IPS-11a (cell line): ENCODE results near the gene ISG20.
A peak's percentile ranks its signal among the peaks of the same experiment; 100 is the strongest.
"Not testable (repeated sequence)": the region's sequence is repeated elsewhere in the genome, so short reads cannot be mapped to it uniquely, and the experiment has no call there.

ENCODE experiments used
- H3K4me3 ChIP-seq: one replicate; pipeline ENCODE4 v1.5.1; 2013; ENCODE audit warnings: low read depth, low read length, control low read depth

The ISG20 gene

DNA sequence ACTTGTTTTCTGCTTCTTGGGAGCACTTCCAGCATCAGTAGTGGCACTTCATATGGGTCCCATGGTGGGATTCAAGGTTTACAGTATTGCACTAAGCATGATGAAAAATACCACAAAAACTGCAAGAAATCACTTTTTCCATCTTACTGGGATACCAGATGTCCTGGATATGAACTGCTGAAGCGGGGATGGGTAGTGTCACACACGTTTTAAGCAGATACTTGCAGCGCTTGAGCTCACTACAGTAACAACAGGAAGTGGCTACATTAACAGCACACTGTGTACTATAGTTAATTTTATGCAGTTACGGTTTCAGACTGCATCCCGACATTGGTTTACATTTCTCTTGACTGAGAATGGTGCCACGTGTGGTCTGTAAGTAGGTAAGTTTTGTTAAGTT is 3.5 kb upstream of the ISG20 start:
- H3K4me3 ChIP-seq, result no peak overlapping the region

DNA sequence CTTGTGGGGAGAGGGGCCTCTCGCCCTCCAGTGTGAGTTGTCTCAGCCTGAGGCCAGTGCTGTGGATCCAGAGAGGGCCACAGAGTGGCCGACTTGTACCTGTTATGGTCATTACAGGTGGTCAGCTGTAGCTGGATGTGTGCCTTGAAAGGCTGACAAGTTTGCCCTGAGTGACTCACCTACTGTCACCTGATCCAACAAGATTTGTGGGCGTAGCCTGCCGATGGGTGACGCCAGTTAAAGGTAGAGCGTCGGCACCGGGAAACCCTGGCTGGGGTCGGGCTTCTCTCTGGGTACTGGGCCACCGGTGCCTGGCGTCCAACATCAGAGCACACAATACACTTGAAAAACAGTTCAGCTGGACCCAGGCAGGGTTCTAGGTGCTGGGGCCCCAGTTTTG is 2.8 kb upstream of the ISG20 start:
- H3K4me3 ChIP-seq, result no peak overlapping the region

DNA sequence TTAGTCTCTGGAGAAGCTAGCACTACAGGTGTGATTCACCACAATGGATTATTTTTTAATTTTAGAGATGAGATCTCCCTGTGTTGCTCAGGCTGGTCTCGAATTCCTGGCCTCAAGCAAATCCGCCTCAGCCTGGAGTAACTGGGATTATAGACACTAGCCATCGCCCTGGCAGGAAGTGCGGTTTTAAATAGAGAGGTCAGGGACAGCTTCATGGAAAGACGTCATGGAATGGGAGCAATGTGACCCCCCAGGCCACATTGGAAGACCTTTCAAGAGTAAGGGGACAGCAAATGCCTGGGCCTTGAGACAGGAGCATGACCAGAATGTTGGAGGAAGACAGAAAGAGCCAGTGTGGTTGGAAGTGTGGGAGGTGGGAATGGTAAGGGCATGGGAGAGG is 2.2 kb upstream of the ISG20 start:
- H3K4me3 ChIP-seq, result no peak overlapping the region

DNA sequence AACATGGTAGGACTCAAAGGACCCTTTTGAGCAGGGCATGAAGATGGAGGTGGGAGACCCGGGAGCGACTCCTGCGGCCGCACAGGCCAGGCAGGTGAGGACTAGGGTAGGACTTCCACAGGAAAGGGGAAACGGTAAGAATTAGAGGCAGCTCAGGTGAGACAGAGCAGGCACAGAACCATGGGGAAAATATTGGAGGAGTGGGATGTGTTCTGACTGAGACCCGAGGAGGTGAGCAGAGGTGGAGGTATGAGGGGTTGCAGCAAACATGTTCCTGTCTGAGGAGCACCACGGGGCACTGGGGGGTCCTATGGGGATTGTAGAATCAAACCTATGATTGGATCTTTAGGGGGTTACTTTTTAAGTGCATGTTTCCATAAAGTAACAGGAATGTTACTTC is 1.4 kb upstream of the ISG20 start:
- no peak overlapping the region for H3K4me3 ChIP-seq

DNA sequence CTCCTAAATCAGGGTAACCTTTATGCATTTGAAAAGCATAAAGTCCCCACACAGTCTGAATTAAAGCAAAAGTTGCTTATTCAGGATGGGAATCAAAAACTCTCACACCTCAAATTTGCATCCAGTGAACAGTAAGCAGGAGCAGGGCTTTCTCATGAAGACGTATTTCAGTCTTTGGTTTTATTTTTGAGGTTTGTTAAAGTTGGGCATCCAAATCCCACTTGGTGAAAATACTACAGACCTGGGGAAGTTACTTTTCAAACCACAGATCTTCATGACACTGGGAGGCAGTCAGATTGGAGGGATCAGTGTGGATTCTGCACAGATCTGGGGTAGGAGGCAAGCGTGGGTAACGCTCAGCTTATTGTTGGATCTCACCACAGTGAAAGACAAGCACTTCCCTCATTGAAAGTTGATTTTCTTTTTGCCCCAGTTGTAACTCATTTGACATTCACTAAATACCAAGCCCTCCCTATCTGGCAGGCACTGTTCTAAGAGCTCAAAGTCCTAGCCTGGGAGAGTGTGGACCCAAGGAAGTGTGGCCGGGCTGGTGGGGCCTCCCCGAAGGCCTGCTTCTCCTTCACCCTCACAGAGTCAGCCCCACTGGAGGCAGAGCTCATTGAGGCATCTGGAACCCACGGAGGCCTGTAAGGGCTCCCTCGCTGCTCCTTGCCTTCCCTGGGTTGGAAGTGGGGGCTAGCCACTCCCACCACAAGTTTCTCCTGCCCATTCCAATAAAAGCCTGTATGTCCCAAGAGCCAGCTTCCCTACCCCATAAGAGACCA is 783 bp upstream of the ISG20 start:
- H3K4me3 ChIP-seq, result peak overlapping the region; percentile 6

DNA sequence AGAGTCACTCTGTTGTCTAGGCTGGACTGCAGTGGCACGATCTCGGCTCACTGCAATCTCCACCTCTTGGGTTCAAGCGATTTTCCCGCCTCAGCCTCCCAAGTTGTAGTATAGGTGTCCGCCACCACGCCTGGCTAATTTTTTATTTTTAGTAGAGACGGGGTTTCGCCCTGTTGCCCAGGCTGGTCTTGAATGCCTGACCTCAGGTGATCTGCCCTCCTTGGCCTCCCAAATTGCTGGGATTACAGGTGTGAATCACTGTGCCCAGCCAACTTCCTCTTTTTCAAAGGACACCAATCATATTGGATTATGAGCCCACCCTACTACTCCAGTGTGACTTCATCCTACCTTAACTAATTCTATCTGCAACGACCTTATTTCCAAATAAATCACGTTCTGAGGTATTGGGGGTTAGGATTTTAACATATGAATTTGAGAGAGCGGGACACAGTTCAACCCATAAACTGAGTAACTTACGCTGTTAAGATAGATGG is 3.2 kb downstream of the ISG20 start:
- no peak overlapping the region for H3K4me3 ChIP-seq

DNA sequence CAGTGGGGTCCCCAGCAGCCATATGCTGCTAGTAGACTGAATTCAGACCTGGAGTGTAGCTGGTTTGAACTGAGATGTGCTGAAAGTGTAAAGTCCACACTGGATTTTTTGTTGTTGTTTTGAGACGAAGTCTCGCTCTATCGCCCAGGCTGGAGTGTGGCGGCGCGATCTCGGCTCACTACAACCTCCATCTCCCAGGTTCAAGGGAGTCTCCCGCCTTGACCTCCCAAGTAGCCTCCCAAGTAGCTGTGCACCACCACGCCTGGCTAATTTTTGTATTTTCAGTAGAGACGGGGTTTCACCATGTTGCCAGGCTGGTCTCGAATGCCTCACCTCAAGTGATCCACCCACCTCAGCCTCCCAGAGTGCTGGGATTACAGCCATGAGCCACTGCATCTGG is 3.7 kb downstream of the ISG20 start:
- not testable (repeated sequence) for H3K4me3 ChIP-seq

DNA sequence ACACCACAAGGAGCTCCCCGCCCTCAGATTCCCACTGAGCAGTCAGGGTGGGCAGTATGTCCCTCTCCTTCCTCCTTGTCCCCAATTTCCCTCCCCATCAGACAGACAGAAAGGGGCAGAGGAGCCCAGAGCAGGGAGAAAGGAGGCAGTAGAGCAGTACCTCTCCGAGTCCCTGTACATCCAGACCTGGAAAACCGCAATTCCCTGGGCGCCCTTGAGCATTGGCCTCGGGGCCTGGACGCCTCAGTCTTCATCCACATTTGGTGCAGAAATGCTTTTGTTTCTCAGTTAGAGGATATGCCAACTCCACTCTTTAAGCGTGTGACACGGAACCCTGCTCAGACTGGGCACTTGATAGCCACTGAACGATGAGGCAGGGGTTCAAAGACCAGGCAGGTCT is 5.9 kb downstream of the ISG20 start:
- H3K4me3 ChIP-seq, result no peak overlapping the region

DNA sequence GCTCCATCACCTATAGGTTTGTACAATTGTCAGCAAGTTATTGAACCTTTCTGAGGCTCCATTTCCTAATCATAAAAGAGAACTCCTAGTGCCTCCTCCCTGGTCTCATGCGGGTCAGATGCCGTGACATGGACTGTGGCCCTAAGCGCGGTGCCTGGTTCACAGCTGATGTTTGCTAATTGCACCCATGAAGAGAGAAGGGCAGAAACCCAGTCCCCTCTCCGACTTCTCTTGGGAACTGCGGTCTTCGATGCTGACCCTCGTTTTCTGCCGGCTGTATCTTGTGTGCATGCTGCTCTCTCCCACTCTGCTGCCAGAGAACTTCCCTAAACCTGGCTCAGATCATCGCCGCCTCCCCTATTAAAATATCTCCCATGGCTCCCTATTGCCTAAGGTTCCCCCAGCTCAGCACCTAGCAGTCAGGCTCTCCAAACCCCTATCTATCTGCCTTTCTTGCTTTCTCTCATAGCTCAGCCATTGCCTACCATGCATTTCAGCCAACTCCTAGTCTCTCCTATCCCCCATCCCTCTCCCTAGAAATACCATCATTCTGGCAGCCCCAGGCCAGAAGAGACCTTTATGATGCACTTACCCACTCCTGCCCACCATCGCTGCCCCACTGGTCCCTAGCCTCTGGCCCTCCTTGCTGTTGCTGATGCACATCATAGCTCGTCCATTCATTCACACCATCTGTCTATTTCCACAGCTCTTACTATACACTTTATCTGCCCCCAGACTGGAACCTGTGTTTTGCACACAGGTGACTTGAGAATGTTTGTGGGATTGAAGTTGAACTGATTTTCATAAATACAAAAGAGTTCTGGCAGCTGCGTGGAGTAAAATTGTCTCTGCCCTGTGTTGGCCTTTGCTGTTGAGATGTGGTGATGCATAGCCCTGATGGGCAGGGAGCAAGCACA is 6.6 kb downstream of the ISG20 start:
- H3K4me3 ChIP-seq, result no peak overlapping the region

DNA sequence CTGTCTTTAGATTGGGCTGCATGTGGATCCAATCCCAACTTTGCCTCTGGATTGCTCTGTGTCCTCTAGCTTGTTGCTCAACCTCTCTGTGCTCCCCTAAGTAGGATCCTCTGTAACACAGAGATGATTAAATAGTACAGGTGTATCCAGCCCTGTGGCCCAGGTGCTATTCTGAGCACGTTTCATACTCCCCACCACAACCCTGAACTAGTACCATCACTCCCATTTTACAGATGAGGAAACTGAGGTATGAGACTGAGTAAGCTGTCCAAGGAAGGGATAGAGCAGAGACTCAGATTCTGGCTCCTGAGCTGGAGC is 7.2 kb downstream of the ISG20 start:
- no peak overlapping the region for H3K4me3 ChIP-seq

DNA sequence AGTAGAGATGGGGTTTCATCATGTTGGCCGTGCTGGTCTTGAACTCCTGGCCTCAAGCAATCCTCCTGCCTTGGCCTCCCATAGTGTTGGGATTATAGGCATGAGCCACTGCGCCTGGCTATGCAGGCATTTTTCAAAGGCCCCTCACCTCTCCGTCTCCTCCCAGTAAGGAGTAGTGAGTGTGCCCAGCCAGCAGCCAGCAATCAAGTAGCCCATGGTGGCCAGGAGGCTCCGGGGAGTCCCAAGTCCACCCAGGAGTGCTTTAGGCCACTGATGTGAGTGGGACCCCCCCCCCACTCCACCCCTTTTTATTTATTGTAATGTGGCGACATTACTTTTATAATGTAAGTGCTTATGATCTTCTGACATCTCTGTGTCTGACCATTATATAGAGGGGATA is 8.1 kb downstream of the ISG20 start:
- H3K4me3 ChIP-seq, result no peak overlapping the region

DNA sequence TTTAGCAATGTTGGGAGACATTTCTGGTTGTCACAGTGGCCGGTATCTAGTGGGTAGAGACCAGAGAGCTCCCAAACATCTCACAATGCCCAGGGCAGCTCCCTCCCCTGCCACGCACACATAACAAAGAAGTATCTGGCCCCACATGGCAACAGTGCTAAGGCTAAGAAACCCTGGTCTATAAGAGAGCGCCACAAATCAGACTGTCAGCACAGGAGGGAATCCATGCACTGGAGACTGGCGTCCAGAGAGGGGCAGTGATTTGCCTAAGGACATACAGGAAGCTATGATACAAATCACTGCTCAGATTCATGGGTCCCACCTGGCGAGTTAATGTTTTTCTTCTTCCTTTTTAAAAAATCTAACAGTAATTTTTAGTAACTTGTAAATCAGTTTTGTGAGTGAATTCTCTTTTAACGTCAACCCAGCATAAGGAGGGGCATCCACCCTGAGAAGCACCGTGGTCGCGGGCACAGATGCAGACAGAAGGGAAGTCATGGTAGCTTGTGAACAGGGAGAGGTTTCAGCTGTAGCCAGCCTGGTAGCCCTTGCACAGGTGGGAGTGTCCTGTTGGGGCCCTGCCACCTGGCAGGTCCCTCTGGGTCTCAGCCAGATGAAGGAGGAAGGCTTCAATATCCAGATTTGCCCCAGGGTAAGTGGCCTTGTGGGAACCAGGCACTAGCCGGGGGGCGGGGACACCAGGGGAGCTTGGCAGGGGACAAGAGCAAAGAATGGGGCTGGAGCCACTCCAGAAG is 8.7 kb downstream of the ISG20 start:
- H3K4me3 ChIP-seq, result no peak overlapping the region

DNA sequence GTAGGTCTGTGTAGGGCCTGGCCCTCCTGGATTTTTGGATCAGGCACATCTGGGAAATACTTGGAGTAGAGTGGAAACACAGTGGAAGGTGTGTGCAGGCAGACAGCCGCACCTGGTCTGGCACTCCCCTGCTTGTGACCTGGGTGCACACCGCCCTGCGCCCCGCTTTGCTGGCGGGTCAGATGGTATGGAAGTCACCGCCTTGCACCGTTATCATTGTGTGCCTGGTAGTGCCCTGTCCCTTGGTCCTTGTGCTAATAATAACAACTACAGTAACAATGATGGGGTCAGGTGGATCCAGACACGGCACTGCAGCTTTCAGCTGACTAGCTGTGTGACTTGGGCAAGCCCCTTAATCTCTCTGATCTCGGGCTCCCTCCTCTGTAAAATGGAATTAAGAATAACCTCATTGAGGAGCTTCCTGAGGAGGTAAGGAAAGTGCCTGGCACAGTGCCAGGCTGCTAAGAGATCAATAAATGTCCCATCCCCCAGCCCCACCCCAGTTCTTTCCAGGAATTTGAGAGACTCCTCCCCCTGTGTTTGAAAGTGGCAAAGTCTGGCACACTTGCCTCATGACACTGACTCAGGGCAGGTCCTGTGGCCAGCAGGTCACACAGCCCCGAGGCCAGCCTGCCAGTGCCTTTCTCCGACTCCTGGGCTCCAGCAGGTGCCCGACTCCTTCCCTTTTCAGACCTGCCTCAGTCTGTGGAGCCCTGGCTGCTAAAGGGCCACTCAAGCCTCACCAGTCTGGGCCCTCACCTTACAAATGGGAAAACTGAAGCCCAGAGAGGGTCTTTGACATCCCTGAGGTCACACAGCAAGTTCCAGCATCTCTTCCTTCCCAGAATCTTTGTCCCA is 9.8 kb downstream of the ISG20 start:
- no peak overlapping the region for H3K4me3 ChIP-seq

DNA sequence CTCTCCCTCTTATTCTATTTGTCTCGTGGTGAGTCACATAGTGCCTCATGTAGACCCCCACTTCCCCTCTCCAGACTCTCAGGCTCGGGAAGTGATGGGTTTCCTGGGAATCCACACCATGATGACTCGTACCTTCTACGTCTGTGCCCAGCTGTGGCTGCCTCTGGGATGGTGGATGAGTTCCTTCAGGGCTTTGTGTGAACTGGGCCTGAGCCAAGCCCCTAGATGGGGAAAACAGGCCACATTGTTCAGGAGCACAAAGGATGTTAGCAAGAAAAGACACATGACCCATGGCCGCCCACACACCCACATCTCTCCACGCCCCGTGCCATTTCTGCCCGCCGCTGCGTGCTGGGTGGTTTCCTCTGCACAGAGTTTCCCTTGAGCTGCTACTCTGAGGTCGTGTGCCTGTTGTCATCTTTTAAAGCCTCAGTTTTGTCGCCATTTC is 10.5 kb downstream of the ISG20 start:
- H3K4me3 ChIP-seq, result no peak overlapping the region

DNA sequence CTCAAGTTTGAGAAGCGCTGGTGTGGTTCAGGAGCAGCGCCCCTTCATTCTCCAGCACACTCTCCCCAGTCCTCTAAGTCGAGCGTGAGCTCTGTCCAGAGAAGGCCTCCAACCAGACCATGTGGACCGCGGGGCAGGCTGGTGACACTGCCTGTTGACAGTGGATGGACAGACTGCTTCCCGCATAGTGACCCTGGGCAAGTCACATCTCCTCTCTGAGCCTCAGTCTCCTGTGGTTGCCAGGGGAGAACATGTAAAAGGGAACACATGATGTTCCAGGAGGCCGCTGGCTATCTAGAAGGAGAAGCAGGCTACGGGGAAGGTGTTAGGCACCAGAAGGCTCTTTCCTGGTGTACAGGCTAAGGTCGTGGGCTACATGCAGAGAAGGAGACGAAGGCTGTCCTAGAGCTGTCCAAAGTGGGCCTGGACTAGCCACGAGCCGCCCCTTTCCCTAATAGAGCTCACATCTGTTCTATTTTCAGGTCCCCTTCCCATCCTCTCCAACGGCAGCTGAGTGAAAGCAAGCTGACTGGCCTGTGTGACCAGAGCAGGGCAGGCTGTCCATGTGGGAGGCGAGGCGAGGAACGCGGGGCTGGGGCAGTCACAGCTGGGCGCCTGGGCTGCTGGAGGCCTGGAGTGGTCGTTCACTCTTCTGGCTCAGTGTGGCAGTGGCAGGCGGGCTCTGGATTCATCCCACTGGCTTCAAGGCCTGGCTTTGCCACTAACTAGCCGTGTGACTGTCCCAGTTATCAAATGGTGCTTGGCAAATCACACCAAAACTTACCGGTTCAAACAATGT is 11.1 kb downstream of the ISG20 start:
- no peak overlapping the region for H3K4me3 ChIP-seq

DNA sequence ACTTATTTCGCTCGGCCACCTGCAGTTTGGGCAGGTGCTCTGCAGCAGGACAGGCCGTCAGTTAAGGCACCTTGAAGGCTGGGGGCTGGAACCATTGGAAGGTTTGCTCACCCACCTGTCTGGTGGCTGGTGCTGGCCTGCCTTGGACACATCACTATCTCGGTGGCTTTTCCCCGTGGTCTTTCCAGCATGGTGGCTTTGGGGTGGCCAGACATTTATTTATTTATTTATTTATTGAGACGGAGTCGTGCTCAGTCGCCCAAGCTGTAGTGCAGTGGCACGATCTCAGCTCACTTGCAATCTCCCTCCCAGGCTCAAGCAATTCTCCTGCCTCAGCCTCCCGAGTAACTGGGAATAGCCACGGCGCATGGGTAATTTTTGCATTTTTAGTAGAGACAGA is 11.7 kb downstream of the ISG20 start:
- H3K4me3 ChIP-seq, result no peak overlapping the region

DNA sequence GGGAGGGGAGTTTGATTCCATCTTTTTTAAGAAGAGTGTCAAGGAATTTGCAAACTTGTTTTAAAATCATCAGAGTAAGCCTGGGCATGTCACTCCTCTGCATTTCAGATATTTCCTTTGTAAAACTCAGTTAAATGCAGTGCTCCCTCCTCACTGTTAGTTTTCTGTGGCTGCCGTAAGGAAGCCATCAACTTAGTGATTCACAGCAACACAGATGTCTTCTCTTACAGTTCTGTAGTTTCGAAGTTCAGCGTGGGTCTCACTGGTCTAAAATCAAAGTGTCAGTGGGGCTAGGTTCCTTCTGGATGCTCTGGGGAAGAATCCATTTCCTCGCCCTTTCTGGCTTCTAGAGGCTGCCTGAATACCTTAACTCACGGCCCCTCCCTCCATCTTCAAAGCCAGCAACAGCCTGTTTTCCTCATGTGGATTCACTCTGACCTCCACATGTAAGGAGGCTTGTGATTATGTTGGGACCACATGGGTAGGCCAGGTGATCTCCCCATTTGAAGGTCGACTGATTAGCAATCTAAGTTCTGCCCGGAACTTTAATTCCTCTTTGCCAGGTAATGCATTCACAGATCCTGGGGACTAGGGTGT is 12.4 kb downstream of the ISG20 start:
- no peak overlapping the region for H3K4me3 ChIP-seq

DNA sequence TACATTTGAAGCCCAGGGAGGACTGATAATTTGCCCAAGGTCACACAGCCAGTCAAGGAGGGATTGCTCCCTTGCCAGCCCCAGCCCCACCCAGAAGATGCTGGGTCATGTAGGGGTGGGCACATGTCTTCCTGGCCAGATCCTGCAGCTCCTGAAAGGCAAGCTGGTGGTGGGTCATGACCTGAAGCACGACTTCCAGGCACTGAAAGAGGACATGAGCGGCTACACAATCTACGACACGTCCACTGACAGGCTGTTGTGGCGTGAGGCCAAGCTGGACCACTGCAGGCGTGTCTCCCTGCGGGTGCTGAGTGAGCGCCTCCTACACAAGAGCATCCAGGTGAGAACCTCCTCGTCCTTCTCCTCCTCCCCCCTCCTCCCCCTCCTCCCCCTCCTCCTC is 13.2 kb downstream of the ISG20 start:
- no peak overlapping the region for H3K4me3 ChIP-seq

DNA sequence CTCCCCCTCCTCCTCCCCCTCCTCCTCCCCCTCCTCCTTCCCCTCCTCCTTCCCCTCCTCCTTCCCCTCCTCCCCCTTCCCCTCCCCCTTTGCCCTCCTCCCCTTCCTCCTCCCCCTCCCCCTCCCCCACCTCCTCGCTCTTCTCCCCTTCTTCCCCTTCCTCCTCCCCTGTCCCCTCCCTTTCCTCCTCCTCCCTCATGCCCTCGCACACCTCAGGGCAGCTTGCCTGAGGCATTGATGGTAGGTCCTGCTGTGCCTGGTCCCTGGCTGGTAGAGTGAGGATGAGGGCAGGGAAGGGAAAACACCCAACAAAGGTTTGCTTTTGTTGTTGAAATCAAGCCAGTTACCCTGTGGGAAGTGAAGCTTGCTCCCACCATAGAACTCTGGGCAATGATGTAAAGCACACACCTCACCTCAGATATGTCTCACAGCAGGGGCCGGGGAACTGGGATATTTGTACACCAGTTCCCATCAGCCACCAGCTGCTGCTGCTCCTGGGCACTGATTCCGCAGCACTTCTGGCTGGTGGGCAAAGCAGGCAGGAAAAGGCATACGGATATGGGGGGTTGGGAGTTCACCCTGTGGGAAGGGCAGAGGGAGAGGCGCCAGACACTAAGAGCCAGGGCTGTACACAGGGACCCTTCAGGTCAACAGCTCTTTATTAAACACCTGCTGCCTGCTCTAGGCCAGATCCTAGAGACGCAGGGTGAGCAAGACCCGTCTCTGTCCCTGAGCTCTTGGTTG is 13.8 kb downstream of the ISG20 start:
- no peak overlapping the region for H3K4me3 ChIP-seq
